ENCODE results near the gene EAPP. TPM values are rescaled to one million over a fixed set of nuclear protein-coding genes. Genes with fewer than 3 reads are reported as not detected.
"Not testable (repeated sequence)": the region's sequence is repeated elsewhere in the genome, so short reads cannot be mapped to it uniquely, and the experiment has no call there.

The EAPP gene
- total RNA-seq, 1 experiment from 2014 or later: 69.4 TPM

GRCh38 chr14:34546272-34547135, 7.0 kb upstream of the EAPP start:
- not testable (repeated sequence) for DNase-seq (ENCODE audit: low read depth, low spot score)

DNA sequence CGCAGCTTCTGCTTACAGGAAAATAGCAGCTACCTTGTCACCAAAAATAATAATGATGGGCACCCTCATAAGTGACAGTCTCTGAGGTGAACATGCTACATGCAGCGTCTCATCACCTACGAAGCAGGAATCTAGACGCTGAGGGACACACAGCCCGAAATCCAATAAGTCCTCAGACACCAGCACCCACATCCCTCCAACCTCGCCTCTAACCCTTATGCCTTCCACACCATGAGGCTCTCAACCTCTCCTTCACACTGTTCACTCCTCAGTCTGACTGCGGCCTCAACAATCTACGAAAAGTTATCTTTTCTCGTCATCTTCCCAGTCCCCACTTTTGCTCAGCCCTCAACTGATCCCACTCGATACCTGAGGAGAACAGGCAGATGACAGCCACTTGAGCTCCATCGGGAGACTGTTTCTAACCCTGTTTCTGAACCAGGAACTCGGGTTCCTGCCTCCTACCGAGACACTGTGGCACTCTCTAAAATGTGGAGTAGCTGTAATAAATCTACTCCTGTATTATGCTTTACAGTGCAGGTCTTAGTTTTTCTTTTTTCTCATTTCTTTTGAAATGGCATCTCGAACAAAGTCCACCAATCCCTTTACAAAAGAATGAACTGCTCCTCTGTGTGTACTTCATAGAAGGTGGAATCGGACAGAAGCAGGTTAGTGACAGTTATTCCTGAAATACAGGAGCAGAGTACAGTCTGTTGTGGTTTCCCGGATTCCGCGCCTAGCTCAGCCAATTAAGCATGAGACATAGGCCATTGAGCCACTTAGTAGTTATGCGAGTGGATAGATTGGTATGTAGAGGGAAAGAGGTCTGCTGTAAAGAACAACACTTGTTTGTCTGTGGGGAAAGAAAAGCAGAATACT, 919 bp upstream of the EAPP start:
- in situ Hi-C loops (cut with HindIII; ENCODE audit: low pct_unique_long_range_greater_than_20kb, low sequenced_read_pairs); DNase-seq (ENCODE audit: low read depth, low spot score): not testable (repeated sequence)

More at GRCh38 chr14:34546272-34547135, 7.0 kb upstream of the EAPP start:
- in situ Hi-C loops (cut with HindIII; ENCODE audit: low pct_unique_long_range_greater_than_20kb, low sequenced_read_pairs): not testable (repeated sequence)

DNA sequence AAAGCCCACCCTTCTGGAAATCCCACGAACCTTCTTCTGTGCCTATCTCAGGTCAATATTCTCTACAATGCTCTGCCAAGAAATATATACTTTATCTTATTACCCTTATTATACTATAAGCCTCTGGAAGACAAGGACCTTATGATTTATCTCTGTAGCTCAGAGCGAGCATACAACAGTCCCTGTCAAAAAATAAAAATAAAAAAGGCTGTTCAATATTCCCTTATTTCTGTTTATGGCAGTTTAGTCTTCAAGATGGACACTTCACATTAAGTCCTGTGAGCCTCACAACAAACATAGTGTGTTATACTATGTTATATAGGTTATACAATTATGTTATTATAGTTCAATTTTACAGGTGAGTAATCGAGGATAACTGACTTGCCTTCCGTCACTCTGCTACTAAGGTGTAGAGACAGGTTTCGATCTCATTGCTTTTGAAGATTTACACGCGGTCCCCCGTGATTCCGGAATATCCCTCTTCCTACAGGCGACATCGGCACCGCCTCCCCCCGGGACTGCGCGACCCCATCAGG, 562 bp downstream of the EAPP start:
- DNase-seq (ENCODE audit: low read depth, low spot score): no peak
- in situ Hi-C loops (cut with HindIII; ENCODE audit: low pct_unique_long_range_greater_than_20kb, low sequenced_read_pairs): no loop called here

- in situ Hi-C loops (cut with HindIII; ENCODE audit: low pct_unique_long_range_greater_than_20kb, low sequenced_read_pairs); DNase-seq (ENCODE audit: low read depth, low spot score): not testable (repeated sequence)
These were observed 1.4 kb downstream of the EAPP start for GRCh38 chr14:34538096-34538495.

- in situ Hi-C loops (cut with HindIII; ENCODE audit: low pct_unique_long_range_greater_than_20kb, low sequenced_read_pairs): no loop called here
- DNase-seq (ENCODE audit: low read depth, low spot score): no peak
These were observed 1.9 kb downstream of the EAPP start for GRCh38 chr14:34537677-34538009.

DNA sequence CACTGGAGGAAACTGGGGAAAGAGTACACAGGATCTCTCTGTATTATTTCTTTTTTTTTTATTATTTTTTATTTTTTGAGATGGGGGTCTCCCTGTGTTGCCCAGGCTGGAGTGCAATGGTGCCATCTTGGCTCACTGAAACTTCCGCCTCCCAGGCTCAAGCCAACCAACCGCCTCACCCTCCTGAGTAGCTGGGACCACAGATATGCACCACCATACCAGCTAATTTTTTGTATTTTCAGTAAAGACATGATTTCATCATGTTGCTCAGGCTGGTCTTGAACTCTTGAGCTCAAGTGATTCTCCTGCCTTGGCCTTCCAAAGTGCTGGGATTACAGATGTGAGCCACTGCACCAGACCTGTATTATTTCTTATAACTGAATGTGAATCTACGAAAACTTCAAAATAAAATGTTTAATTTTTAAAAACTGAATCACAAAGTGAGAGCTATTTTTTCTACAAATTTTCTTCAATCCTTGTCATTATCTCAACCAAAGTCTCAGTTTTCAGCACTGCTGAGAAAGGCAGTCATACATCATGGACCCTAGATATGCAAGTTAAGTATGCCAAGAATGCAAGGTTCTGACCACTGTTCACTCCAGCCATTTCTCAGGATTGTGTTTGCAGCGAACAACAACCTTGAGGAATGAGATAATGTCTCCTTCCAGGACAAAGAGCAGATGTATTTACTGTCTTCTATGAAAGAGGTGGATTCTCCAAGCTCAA, 2.4 kb downstream of the EAPP start:
- in situ Hi-C loops (cut with HindIII; ENCODE audit: low pct_unique_long_range_greater_than_20kb, low sequenced_read_pairs): no loop called here
- DNase-seq (ENCODE audit: low read depth, low spot score): no peak

DNA sequence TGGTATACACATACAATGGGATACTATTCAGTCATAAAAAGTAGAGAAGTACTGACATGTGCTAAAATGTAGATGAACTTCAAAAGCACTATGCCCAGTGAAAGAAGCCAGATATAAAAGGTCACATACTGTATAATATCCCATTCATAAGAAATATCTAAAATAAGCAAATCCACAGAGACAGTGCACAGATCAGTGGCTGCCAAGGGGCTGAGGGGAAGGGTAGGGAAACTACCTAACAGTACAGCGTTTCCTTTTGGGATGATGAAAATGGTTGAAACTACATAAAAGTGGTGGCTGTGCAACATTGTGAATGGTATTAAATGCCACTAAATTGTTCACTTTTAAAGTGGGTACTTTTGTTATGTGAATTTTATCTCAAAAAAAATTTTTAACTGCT, 11.9 kb downstream of the EAPP start:
- DNase-seq (ENCODE audit: low read depth, low spot score): peak; percentile 33
- in situ Hi-C loops (cut with HindIII; ENCODE audit: low pct_unique_long_range_greater_than_20kb, low sequenced_read_pairs): no loop called here

GRCh38 chr14:34524216-34524615, 15.3 kb downstream of the EAPP start:
- in situ Hi-C loops (cut with HindIII; ENCODE audit: low pct_unique_long_range_greater_than_20kb, low sequenced_read_pairs); DNase-seq (ENCODE audit: low read depth, low spot score): not testable (repeated sequence)

DNA sequence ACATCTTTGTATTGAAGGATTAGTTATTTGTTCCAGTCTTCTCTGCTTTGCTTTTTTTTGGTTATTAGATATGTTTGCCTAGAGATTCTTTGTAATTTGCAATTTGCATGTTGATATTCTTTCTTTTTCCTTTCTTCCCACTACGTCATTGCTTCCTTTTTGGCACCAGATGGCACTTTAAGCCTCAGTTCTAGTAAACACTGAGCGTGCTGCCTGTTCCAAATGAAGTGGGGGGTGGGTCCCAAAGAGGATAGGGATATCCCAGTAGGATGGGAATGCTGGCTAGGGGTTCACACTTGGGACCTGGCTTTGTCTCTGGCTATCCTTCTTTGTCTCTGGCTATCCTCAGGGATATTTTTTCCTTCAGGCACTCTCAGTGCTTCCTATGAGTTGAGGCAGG, 17.0 kb downstream of the EAPP start:
- in situ Hi-C loops (cut with HindIII; ENCODE audit: low pct_unique_long_range_greater_than_20kb, low sequenced_read_pairs): no loop called here
- DNase-seq (ENCODE audit: low read depth, low spot score): no peak

DNA sequence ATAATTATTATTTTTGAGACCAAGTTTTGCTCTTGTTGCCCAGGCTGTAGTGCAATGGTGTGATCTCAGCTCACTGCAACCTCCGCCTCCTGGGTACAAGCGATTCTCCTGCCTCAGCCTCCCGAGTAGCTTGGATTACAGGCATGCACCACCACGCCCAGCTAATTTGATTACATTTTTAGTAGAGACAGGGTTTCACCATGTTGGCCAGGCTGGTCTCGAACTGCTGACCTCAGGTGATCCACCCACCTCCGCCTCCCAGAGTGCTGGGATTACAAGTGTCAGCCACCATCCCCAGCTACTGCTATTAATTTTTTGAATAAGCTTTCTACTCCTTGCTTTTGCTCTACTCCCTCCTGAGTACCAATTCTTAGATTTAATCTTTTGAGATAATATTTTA, 18.4 kb downstream of the EAPP start:
- in situ Hi-C loops (cut with HindIII; ENCODE audit: low pct_unique_long_range_greater_than_20kb, low sequenced_read_pairs); DNase-seq (ENCODE audit: low read depth, low spot score): not testable (repeated sequence)

DNA sequence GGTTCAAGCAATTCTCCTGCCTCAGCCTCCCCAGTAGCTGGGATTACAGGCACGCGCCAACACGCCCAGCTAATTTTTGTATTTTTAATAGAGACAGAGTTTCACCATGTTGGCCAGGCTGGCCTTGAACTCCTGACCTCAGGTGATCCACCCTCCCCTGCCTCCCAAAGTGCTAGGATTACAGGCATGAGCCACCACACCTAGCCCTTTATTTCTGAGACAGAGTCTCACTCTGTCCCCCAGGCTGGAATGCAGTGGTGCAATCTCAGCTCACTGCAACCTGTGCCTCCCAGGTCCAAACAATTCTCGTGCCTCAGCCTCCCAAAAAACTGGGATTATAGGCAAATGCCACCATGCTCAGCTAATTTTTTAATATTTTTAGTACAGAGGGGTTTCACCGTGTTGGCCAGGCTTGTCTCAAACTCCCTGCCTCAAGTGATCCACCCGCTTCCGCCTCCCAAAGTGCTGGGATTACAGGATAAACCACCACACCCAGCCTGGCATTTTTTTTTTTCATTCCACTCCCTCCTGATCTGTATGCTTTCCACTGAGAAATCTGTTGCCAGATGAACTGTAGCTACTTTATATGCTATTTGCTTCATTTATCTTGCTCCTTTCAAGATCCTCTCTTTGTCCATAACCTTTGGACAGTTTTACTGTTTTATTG, 19.1 kb downstream of the EAPP start:
- DNase-seq (ENCODE audit: low read depth, low spot score); in situ Hi-C loops (cut with HindIII; ENCODE audit: low pct_unique_long_range_greater_than_20kb, low sequenced_read_pairs): not testable (repeated sequence)

- in situ Hi-C loops (cut with HindIII; ENCODE audit: low pct_unique_long_range_greater_than_20kb, low sequenced_read_pairs): no loop called here
- DNase-seq (ENCODE audit: low read depth, low spot score): no peak
These were observed 31.6 kb downstream of the EAPP start for GRCh38 chr14:34507884-34508283.

DNA sequence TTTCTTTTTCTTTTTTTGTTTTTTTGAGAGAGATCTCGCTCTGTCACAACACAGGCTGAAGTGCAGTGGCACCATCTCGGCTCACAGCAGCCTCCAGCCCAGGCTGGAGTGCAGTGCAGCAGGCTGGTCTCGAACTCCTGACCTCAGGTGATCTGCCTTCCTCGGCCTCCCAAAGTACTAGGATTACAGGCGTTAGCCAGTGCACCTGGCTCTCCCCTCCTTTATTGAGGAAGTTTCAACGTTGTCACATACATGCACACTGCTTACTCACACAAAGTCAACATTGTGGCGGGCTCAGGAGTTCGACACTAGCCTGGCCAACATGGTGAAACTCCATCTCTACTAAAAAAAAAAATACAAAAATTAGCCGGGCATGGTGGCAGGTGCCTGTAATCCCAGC, 32.0 kb downstream of the EAPP start:
- DNase-seq (ENCODE audit: low read depth, low spot score): no peak
- in situ Hi-C loops (cut with HindIII; ENCODE audit: low pct_unique_long_range_greater_than_20kb, low sequenced_read_pairs): no loop called here

GRCh38 chr14:34505124-34505491, 34.4 kb downstream of the EAPP start:
- DNase-seq (ENCODE audit: low read depth, low spot score); in situ Hi-C loops (cut with HindIII; ENCODE audit: low pct_unique_long_range_greater_than_20kb, low sequenced_read_pairs): not testable (repeated sequence)

DNA sequence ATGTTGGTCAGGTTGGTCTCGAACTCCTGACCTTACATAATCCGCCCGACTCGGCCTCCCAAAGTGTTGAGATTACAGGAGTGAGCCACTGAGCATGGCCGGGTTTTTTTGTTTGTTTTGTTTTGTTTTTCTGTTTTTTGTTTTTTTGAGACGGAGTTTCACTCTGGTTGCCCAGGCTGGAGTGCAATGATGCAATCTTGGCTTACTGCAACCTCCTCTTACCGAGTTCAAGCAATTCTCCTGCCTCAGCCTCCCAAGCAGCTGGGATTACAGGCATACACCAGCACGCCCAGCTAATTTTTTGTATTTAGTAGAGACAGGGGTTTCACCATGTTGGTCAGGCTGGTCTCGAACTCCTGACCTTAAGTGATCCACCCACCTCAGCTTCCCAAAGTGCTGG, 35.5 kb downstream of the EAPP start:
- DNase-seq (ENCODE audit: low read depth, low spot score); in situ Hi-C loops (cut with HindIII; ENCODE audit: low pct_unique_long_range_greater_than_20kb, low sequenced_read_pairs): not testable (repeated sequence)

GRCh38 chr14:34502545-34503225, 36.8 kb downstream of the EAPP start:
- no peak for DNase-seq (ENCODE audit: low read depth, low spot score)
- in situ Hi-C loops (cut with HindIII; ENCODE audit: low pct_unique_long_range_greater_than_20kb, low sequenced_read_pairs): no loop called here

DNA sequence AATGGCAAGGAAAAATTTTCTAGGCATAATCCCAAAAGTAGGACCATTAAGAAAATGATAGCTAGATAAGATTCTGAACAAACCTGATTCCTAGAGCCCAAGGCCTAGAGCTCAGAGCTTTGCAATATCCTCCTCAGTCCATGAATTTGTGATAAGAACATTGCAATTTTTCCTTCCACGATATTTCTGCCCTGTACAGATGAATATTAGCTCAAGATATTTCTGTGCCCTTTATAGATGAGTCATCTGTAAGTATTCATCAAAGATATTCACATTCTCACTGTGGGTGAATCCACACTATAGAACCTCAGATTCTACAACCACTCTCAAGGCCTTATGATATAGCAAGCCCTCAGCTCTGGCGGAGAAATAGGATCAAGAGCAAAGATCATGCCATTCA, 37.5 kb downstream of the EAPP start:
- in situ Hi-C loops (cut with HindIII; ENCODE audit: low pct_unique_long_range_greater_than_20kb, low sequenced_read_pairs): no loop called here
- no peak for DNase-seq (ENCODE audit: low read depth, low spot score)
